H1 (cell line): Measurements from ENCODE around the gene CRYGS. TPM values are rescaled to one million over a fixed set of nuclear protein-coding genes. Genes with fewer than 3 reads are reported as not detected.

Experiments used
- CTCF ChIA-PET: fragments of 300-600 bp; sonication (Branson Sonifier 250); formaldehyde crosslinking; loops from one replicate; lab custom pipeline; 2021; ENCODE audit not compliant: partially characterized antibody; lab: Charles Lee
- POLR2A ChIA-PET: fragments of 300-600 bp; sonication (Branson Sonifier 250); formaldehyde crosslinking; loops from one replicate; lab custom pipeline; 2021; ENCODE audit warnings: inconsistent platforms; ENCODE audit not compliant: partially characterized antibody; lab: Charles Lee
- DNase-seq, 2 experiments: peaks; one replicate each; pipeline versions ENCODE4 v3.0.0 to v3.0.0-alpha.2; 2010 to 2022; ENCODE audit warnings: low spot score in 2 of 2, low read depth in 1 of 2, mixed read lengths in 1 of 2
- FAIRE-seq: peaks from 2 replicates; lab custom pipeline; 2011; peaks lifted over from hg19 to GRCh38; lab: Jason Lieb, UNC
- H2AFZ ChIP-seq: 2 replicates; pipeline ENCODE4 v1.8.1; 2012; ENCODE audit warnings: low read length, inconsistent platforms
- H2AK5ac ChIP-seq: 2 replicates; pipeline ENCODE4 v1.6.1; 2013; ENCODE audit warnings: low read depth, low read length
- H2BK120ac ChIP-seq: replicated peaks from 2 replicates; pipeline ENCODE3; 2013; ENCODE audit warnings: low read depth, low read length, inconsistent platforms
- H2BK12ac ChIP-seq: 2 replicates; pipeline ENCODE4 v1.6.1; 2013; ENCODE audit warnings: low read depth, low read length
- H2BK15ac ChIP-seq: 2 replicates; pipeline ENCODE4 v1.6.1; 2013; ENCODE audit warnings: low read length
- H2BK20ac ChIP-seq: 2 replicates; pipeline ENCODE4 v1.6.1; 2013; ENCODE audit warnings: low read length
- H2BK5ac ChIP-seq: 2 replicates; pipeline ENCODE4 v1.6.1; 2013; ENCODE audit warnings: low read depth, low read length
- H3K14ac ChIP-seq: 2 replicates; pipeline ENCODE4 v1.6.1; 2013; ENCODE audit warnings: inconsistent platforms; ENCODE audit not compliant: insufficient read length
- H3K18ac ChIP-seq: 2 replicates; pipeline ENCODE4 v1.6.1; 2013; ENCODE audit warnings: low read length; ENCODE audit errors: extremely low read depth
- H3K23ac ChIP-seq: 2 replicates; pipeline ENCODE4 v1.6.1; 2013; ENCODE audit warnings: inconsistent platforms; ENCODE audit not compliant: insufficient read length
- H3K23me2 ChIP-seq: 2 replicates; pipeline ENCODE4 v1.6.1; 2013; ENCODE audit warnings: low read depth, low read length
- H3K27ac ChIP-seq: 2 replicates; pipeline ENCODE4 v1.6.1; 2011; ENCODE audit warnings: low read depth, low read length, inconsistent platforms
- H3K27me3 ChIP-seq, 4 experiments: replicated peaks in 1 of 4; 1 replicate in 1 of 4; 2 replicates in 3 of 4; pipeline versions ENCODE4 v1.6.1 to v1.8.1; 2011 to 2013; ENCODE audit warnings: low read length in 3 of 4, mild to moderate bottlenecking in 3 of 4, inconsistent platforms in 2 of 4, mixed read lengths in 2 of 4, moderate library complexity in 1 of 4; ENCODE audit not compliant: control insufficient read depth in 3 of 4, insufficient read depth in 3 of 4; ENCODE audit errors: extremely low read depth in 1 of 4
- H3K36me3 ChIP-seq, 4 experiments: 2 replicates each; pipeline versions ENCODE4 v1.6.1 to v1.8.1; 2011 to 2013; ENCODE audit warnings: mild to moderate bottlenecking in 4 of 4, low read length in 3 of 4, moderate library complexity in 2 of 4, control low read depth in 1 of 4, inconsistent platforms in 1 of 4; ENCODE audit not compliant: insufficient read depth in 4 of 4, control insufficient read depth in 2 of 4
- H3K4ac ChIP-seq: replicated peaks from 2 replicates; pipeline ENCODE3; 2013; ENCODE audit warnings: low read length, low read depth, mixed read lengths, inconsistent platforms; ENCODE audit not compliant: insufficient read length
- H3K4me1 ChIP-seq, 4 experiments: replicated peaks in 1 of 4; 1 replicate in 1 of 4; 2 replicates in 3 of 4; pipeline versions ENCODE4 v1.6.1 to v1.8.1; 2011 to 2013; ENCODE audit warnings: low read length in 3 of 4, inconsistent platforms in 2 of 4, mixed read lengths in 1 of 4; ENCODE audit not compliant: insufficient read depth in 4 of 4, control insufficient read depth in 3 of 4
- H3K4me2 ChIP-seq, 2 experiments: 2 replicates each; pipeline versions ENCODE4 v1.6.1 to v1.8.1; 2011 to 2013; ENCODE audit warnings: low read depth in 2 of 2, low read length in 2 of 2, control low read depth in 1 of 2, inconsistent platforms in 1 of 2, mild to moderate bottlenecking in 1 of 2; ENCODE audit not compliant: insufficient read depth in 1 of 2
- H3K4me3 ChIP-seq, 4 experiments: fragments of 200-600, 300-600 bp in 1 of 4; sonication (generic), shearing (Covaris generic), sonication (Bioruptor Twin) in 1 of 4; 2 replicates each; pipeline versions ENCODE4 v1.5.1 to v1.8.1; 2011 to 2016; ENCODE audit warnings: low read length in 4 of 4, low read depth in 3 of 4, control low read depth in 2 of 4, inconsistent platforms in 2 of 4, mild to moderate bottlenecking in 2 of 4, mixed read lengths in 1 of 4, moderate library complexity in 1 of 4; ENCODE audit not compliant: insufficient read depth in 2 of 4; ENCODE audit errors: extremely low read depth in 1 of 4
- H3K56ac ChIP-seq: replicated peaks from 2 replicates; pipeline ENCODE3; 2013; ENCODE audit warnings: low read depth, mild to moderate bottlenecking, mixed read lengths, low read length, inconsistent platforms; ENCODE audit not compliant: insufficient read length
- H3K79me1 ChIP-seq: 2 replicates; pipeline ENCODE4 v1.6.1; 2013; ENCODE audit warnings: low read depth, low read length, control low read depth
- H3K79me2 ChIP-seq, 2 experiments: 2 replicates each; pipeline versions ENCODE4 v1.6.1 to v1.8.1; 2012 to 2013; ENCODE audit warnings: low read length in 2 of 2, mild to moderate bottlenecking in 2 of 2, inconsistent platforms in 1 of 2; ENCODE audit not compliant: insufficient read depth in 2 of 2, control insufficient read depth in 1 of 2
- H3K9ac ChIP-seq, 4 experiments: replicated peaks in 1 of 4; 1 replicate in 1 of 4; 2 replicates in 3 of 4; pipeline versions ENCODE4 v1.6.1 to v1.8.1; 2011 to 2013; ENCODE audit warnings: low read depth in 3 of 4, low read length in 3 of 4, control low read depth in 2 of 4, mild to moderate bottlenecking in 2 of 4, moderate library complexity in 2 of 4, inconsistent platforms in 1 of 4; ENCODE audit errors: extremely low read depth in 1 of 4
- H3K9me3 ChIP-seq, 2 experiments: 2 replicates each; pipeline versions ENCODE4 v1.6.1 to v1.8.1; 2012 to 2013; ENCODE audit warnings: mild to moderate bottlenecking in 2 of 2, moderate library complexity in 2 of 2, control low read depth in 1 of 2, inconsistent platforms in 1 of 2, low read depth in 1 of 2, low read length in 1 of 2, mixed read lengths in 1 of 2; ENCODE audit not compliant: insufficient read depth in 2 of 2
- H4K20me1 ChIP-seq, 2 experiments: replicated peaks in 1 of 2; 2 replicates each; pipeline versions ENCODE3 to v1.8.1; 2011 to 2013; ENCODE audit warnings: inconsistent platforms in 2 of 2, low read length in 2 of 2, mild to moderate bottlenecking in 1 of 2; ENCODE audit not compliant: insufficient read depth in 2 of 2, control insufficient read depth in 1 of 2
- H4K5ac ChIP-seq: 2 replicates; pipeline ENCODE4 v1.6.1; 2013; ENCODE audit warnings: low read length, low read depth, mixed read lengths, inconsistent platforms; ENCODE audit not compliant: insufficient read length
- H4K8ac ChIP-seq: 2 replicates; pipeline ENCODE4 v1.8.0; 2013; ENCODE audit warnings: mild to moderate bottlenecking, moderate library complexity, low read length, inconsistent platforms; ENCODE audit not compliant: insufficient read depth; ENCODE audit errors: extremely low read depth
- H4K91ac ChIP-seq: replicated peaks from 2 replicates; pipeline ENCODE3; 2013; ENCODE audit warnings: low read length, mixed read lengths, inconsistent platforms; ENCODE audit not compliant: insufficient read length
- BACH1 ChIP-seq: IDR thresholded peaks from 2 replicates; pipeline ENCODE4 v1.6.1; 2012; ENCODE audit warnings: low read length, improper control_type of control experiment
- BRCA1 ChIP-seq: IDR thresholded peaks from 2 replicates; pipeline ENCODE4 v1.6.1; 2012; ENCODE audit warnings: low read depth, low read length, improper control_type of control experiment
- CTBP2 ChIP-seq: IDR thresholded peaks from 2 replicates; pipeline ENCODE4 v1.7.0; 2011; ENCODE audit warnings: borderline replicate concordance, mild to moderate bottlenecking, moderate library complexity, mixed read lengths, low read length; ENCODE audit not compliant: insufficient read depth, insufficient read length
- JUND ChIP-seq: IDR thresholded peaks from 2 replicates; pipeline ENCODE4 v1.6.1; 2011; ENCODE audit warnings: mild to moderate bottlenecking, improper control_type of control experiment, low read length
- RFX5 ChIP-seq: IDR thresholded peaks from 2 replicates; pipeline ENCODE4 v1.6.1; 2011; ENCODE audit warnings: low read depth, low read length, improper control_type of control experiment, borderline replicate concordance
- RXRA ChIP-seq: IDR thresholded peaks from 2 replicates; pipeline ENCODE4 v1.6.1; 2011; ENCODE audit warnings: low read depth, mild to moderate bottlenecking, low read length, moderate library complexity; ENCODE audit not compliant: insufficient read depth
- SAP30 ChIP-seq: fragments of 300-600 bp; sonication (generic); IDR thresholded peaks from 2 replicates; pipeline ENCODE4 v1.7.1; 2012; ENCODE audit warnings: low read length, moderate library complexity, mild to moderate bottlenecking, inconsistent platforms; ENCODE audit not compliant: insufficient read depth, insufficient replicate concordance
- SIN3A ChIP-seq, 2 experiments: IDR thresholded peaks in 1 of 2; conservative IDR thresholded peaks in 1 of 2; 2 replicates each; pipeline ENCODE4 v1.6.1; 2011 to 2012; ENCODE audit warnings: low read length in 2 of 2, improper control_type of control experiment in 1 of 2, low read depth in 1 of 2, mild to moderate bottlenecking in 1 of 2
- SIRT6 ChIP-seq: IDR thresholded peaks from one replicate; pipeline ENCODE4 v1.7.1; 2012; ENCODE audit warnings: low read length, inconsistent platforms
- SP1 ChIP-seq: IDR thresholded peaks from 2 replicates; pipeline ENCODE4 v1.6.1; 2011; ENCODE audit warnings: low read depth, low read length
- TAF7 ChIP-seq: optimal IDR thresholded peaks from 2 replicates; pipeline ENCODE3; 2011; ENCODE audit warnings: low read depth, mild to moderate bottlenecking, inconsistent platforms, low read length, moderate library complexity, borderline replicate concordance
- USF2 ChIP-seq: IDR thresholded peaks from 2 replicates; pipeline ENCODE4 v1.6.1; 2011; ENCODE audit warnings: low read length, improper control_type of control experiment
- WGBS, 2 experiments: shearing (Covaris generic) in 1 of 2; methylation state at CpG; one replicate each; pipeline versions ENCODE4 v1.1.6 to v1.1.7; 2013 to 2015; ENCODE audit warnings: low lambda C conversion rate in 2 of 2, mixed read lengths in 2 of 2, inconsistent platforms in 1 of 2, low coverage in 1 of 2, missing lambda C conversion rate in 1 of 2; ENCODE audit not compliant: insufficient replicate concordance in 2 of 2, insufficient coverage in 1 of 2, insufficient read length in 1 of 2; ENCODE audit errors: extremely low coverage in 1 of 2, missing lambda C conversion rate in 1 of 2; 5-methylcytosine and 5-hydroxymethylcytosine counted together
- polyA plus RNA-seq, 7 experiments: library from polyadenylated mRNA; depleted of rRNA in 3 of 7; stranded (reverse) in 5 of 7; unstranded in 2 of 7; fragments of >200 nt in 5 of 7; fragments of 200-250 nt in 2 of 7; gene quantifications; 1 replicate in 5 of 7; 2 replicates in 1 of 7; 4 replicates in 1 of 7; pipeline versions ENCODE4 v1.2.1 to v1.2.3, GENCODE V29; 2011 to 2013; ENCODE audit warnings: missing spikeins in 2 of 7, mixed read lengths in 2 of 7
- total RNA-seq: library from RNA; stranded (reverse); fragmentation: NEBNext Ultra II Directional; extraction: Animal tissue kit (Norgen Biotek cat#: 25700); gene quantifications from 2 replicates; pipeline ENCODE4 v1.2.1, GENCODE V29; 2021

The CRYGS gene
- total and polyA plus RNA-seq, 2 of the 8 experiments (the other 6 are each of a cell fraction or from before 2014, with no cell fraction given), result 1.5 to 1.8 TPM

DNA sequence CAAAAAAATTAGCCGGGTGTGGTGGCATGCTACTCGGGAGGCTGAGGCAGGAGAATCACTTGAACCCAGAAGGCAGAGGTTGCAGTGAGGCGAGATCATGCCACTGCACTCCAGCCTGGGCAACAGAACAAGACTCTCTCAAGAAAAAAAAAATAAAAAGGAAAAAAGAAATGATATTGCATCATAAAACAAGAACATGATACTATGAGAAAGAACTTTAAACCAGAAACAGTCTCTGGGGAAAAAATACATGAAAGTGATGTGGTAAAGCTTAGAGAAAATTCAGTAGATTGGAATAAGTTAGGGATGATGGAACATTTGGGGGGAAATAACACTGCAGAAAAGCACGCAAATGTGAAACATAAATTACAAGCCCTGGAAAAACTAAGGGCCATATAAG lies 54.7 kb downstream of the CRYGS start:
- Histone ChIP-seq H3K27ac (no peak overlapping the region), H3K56ac (no peak overlapping the region), H3K79me1 (no peaks in the 10 kb centered on the region), H3K36me3 (no peaks in the 10 kb centered on the region), H3K14ac (no peak overlapping the region), H3K9me3 (no peaks in the 10 kb centered on the region), H3K79me2 (no peaks in the 10 kb centered on the region), H3K4me2 (no peak overlapping the region), H3K4me3 (no peak overlapping the region), H2AK5ac (no peak overlapping the region), H2BK120ac (no peak overlapping the region), H3K9ac (no peak overlapping the region), H3K23ac (no peak overlapping the region), H4K20me1 (no peaks in the 10 kb centered on the region), H2BK20ac (no peak overlapping the region), H3K4me1 (peaks cover 0 to 5% (median 0%) of the 10 kb centered on the region in 4 experiments; a peak in 1 of 7 replicates), H2BK12ac (no peak overlapping the region), H4K91ac (no peak overlapping the region), H2AFZ (no peak overlapping the region), H3K23me2 (no peaks in the 10 kb centered on the region), H2BK15ac (no peak overlapping the region), H3K27me3 (no peaks in the 10 kb centered on the region), H3K18ac (no peak overlapping the region), H2BK5ac (no peak overlapping the region), H4K5ac (no peak overlapping the region), H3K4ac (no peak overlapping the region), H4K8ac (no peak overlapping the region)
- DNase-seq (no peak), FAIRE-seq (no peak)
- TF ChIP-seq RXRA (no peak), TAF7 (no peak), RFX5 (no peak), BRCA1 (no peak), SIRT6 (no peak), SAP30 (no peak), BACH1 (no peak), JUND (no peak), SIN3A (conservative IDR thresholded peaks at IDR 0.05 in 1 of 2, IDR thresholded peaks at IDR 0.05 in 1 of 2; ENCODE audit: low read depth in 1 of 2, low read length in 2 of 2) (no peak), CTBP2 (no peak), USF2 (no peak), SP1 (no peak)
- ChIA-PET CTCF (no interaction called here), POLR2A (no interaction called here)
- WGBS, 2 experiments, result 90% methylated on average over 4 of the region's 4 CpGs; no CpG with 5 or more reads in 1 of the 2 experiments
